SK-N-SH (cell line): ENCODE measurements around the gene ANKRD65. TPM values are rescaled to one million over a fixed set of nuclear protein-coding genes. Genes with fewer than 3 reads are reported as not detected.
A peak's percentile ranks its signal among the peaks of the same experiment; 100 is the strongest.

Source experiments
- CTCF ChIA-PET: fragments of 300-600, 350-600 bp; formaldehyde crosslinking; extraction: SDS; loops from one replicate; lab custom pipeline; 2021; lab: Yijun Ruan, JAX
- POLR2A ChIA-PET: fragments of 350-600 bp; sonication (Branson Sonifier 250); formaldehyde crosslinking; extraction: SDS; loops from one replicate; lab custom pipeline; 2020; ENCODE audit warnings: antibody characterized with exemption, inconsistent platforms; lab: Yijun Ruan, JAX
- DNase-seq: peaks from one replicate; pipeline ENCODE4 v3.0.0; 2012
- H2AFZ ChIP-seq: fragments of 200-600 bp; sonication (generic); 2 replicates; pipeline ENCODE4 v1.8.1; 2016; ENCODE audit warnings: antibody characterized with exemption, mild to moderate bottlenecking, low read depth
- H3F3A ChIP-seq: fragments of 200-600 bp; sonication (generic); replicated peaks from 2 replicates; pipeline ENCODE3; 2016; ENCODE audit warnings: antibody characterized with exemption, mild to moderate bottlenecking; ENCODE audit not compliant: insufficient read depth
- H3K27ac ChIP-seq, 2 experiments: fragments of 200-500 bp in 1 of 2; fragments of 200-600 bp in 1 of 2; sonication (Bioruptor generic) in 1 of 2; sonication (generic), shearing (Covaris generic) in 1 of 2; 2 replicates each; pipeline versions ENCODE4 v1.5.1 to v1.6.1; 2014 to 2016; ENCODE audit warnings: low read depth in 2 of 2, inconsistent platforms in 1 of 2, low read length in 1 of 2, mild to moderate bottlenecking in 1 of 2, mixed read lengths in 1 of 2
- H3K27me3 ChIP-seq: fragments of 200-600 bp; sonication (generic), shearing (Covaris generic); 2 replicates; pipeline ENCODE4 v1.6.1; 2016; ENCODE audit warnings: mixed run types; ENCODE audit not compliant: insufficient read depth
- H3K36me3 ChIP-seq, 2 experiments: fragments of 200-500 bp in 1 of 2; fragments of 200-600 bp in 1 of 2; sonication (Bioruptor generic) in 1 of 2; sonication (generic) in 1 of 2; replicated peaks in 1 of 2; 2 replicates each; pipeline versions ENCODE3 to v1.5.1; 2014 to 2016; ENCODE audit warnings: low read length in 1 of 2, mild to moderate bottlenecking in 1 of 2; ENCODE audit not compliant: insufficient read depth in 2 of 2, control insufficient read depth in 1 of 2
- H3K4me1 ChIP-seq, 2 experiments: fragments of 200-500 bp in 1 of 2; fragments of 200-600 bp in 1 of 2; sonication (Bioruptor generic) in 1 of 2; sonication (generic), shearing (Covaris generic) in 1 of 2; 2 replicates each; pipeline versions ENCODE4 v1.5.1 to v1.6.1; 2014 to 2016; ENCODE audit warnings: low read depth in 1 of 2, low read length in 1 of 2, mixed run types in 1 of 2; ENCODE audit not compliant: insufficient read depth in 2 of 2, control insufficient read depth in 1 of 2
- H3K4me2 ChIP-seq: fragments of 200-600 bp; sonication (generic), shearing (Covaris generic); 2 replicates; pipeline ENCODE4 v1.6.1; 2017; ENCODE audit warnings: mixed run types
- H3K4me3 ChIP-seq, 2 experiments: fragments of 200-500 bp in 1 of 2; fragments of 200-600 bp in 1 of 2; sonication (Bioruptor generic) in 1 of 2; sonication (generic), shearing (Covaris generic) in 1 of 2; 2 replicates each; pipeline versions ENCODE4 v1.5.1 to v1.8.1; 2014 to 2016; ENCODE audit warnings: low read depth in 2 of 2, inconsistent platforms in 1 of 2, low read length in 1 of 2, mild to moderate bottlenecking in 1 of 2, mixed read lengths in 1 of 2, moderate library complexity in 1 of 2
- H3K79me2 ChIP-seq: fragments of 200-600 bp; sonication (generic); 2 replicates; pipeline ENCODE4 v1.8.1; 2017; ENCODE audit warnings: mild to moderate bottlenecking; ENCODE audit not compliant: insufficient read depth
- H3K9ac ChIP-seq: fragments of 200-600 bp; sonication (generic); 2 replicates; pipeline ENCODE4 v1.6.1; 2017; ENCODE audit warnings: mixed run types
- H3K9me2 ChIP-seq: fragments of 200-600 bp; sonication (generic); 2 replicates; pipeline ENCODE4 v1.6.1; 2017; ENCODE audit warnings: mixed run types
- H3K9me3 ChIP-seq: fragments of 200-600 bp; sonication (generic); 2 replicates; pipeline ENCODE4 v1.6.1; 2017; ENCODE audit warnings: mixed run types, mild to moderate bottlenecking, moderate library complexity
- H4K20me1 ChIP-seq: fragments of 200-600 bp; sonication (generic); 2 replicates; pipeline ENCODE4 v1.6.1; 2017; ENCODE audit warnings: mild to moderate bottlenecking, mixed run types; ENCODE audit not compliant: insufficient read depth
- CHD2 ChIP-seq: fragments of 150-350 bp; IDR thresholded peaks from 2 replicates; pipeline ENCODE4 v1.6.1; 2018; ENCODE audit warnings: low read length; ENCODE audit not compliant: partially characterized antibody
- ELF1 ChIP-seq: IDR thresholded peaks from 2 replicates; pipeline ENCODE4 v1.4.0; 2012
- EP300 ChIP-seq, 2 experiments: IDR thresholded peaks; 2 replicates each; pipeline versions ENCODE4 v1.4.0 to v1.6.1; 2012; ENCODE audit warnings: borderline replicate concordance in 1 of 2, low read depth in 1 of 2, low read length in 1 of 2
- FOXJ3 ChIP-seq: sonication (generic); formaldehyde crosslinking; IDR thresholded peaks from 2 replicates; pipeline ENCODE4 v1.5.1; 2020; ENCODE audit warnings: mild to moderate bottlenecking, missing genetic modification reagents
- GABPA ChIP-seq: IDR thresholded peaks from 2 replicates; pipeline ENCODE4 v1.4.0; 2012; ENCODE audit warnings: low read depth, mild to moderate bottlenecking
- MAX ChIP-seq: IDR thresholded peaks from 2 replicates; pipeline ENCODE4 v1.4.0; 2012; ENCODE audit warnings: low read depth
- MEF2A ChIP-seq: IDR thresholded peaks from 2 replicates; pipeline ENCODE4 v1.4.0; 2012; ENCODE audit warnings: low read depth, borderline replicate concordance
- MXI1 ChIP-seq: IDR thresholded peaks from 2 replicates; pipeline ENCODE4 v1.6.1; 2012; ENCODE audit warnings: mild to moderate bottlenecking, low read depth, low read length, improper control_type of control experiment
- NRF1 ChIP-seq: IDR thresholded peaks from 2 replicates; pipeline ENCODE4 v1.6.1; 2012; ENCODE audit warnings: low read depth, mild to moderate bottlenecking, low read length
- PBX3 ChIP-seq: IDR thresholded peaks from 2 replicates; pipeline ENCODE4; 2012
- POLR2AphosphoS5 ChIP-seq: IDR thresholded peaks from 2 replicates; pipeline ENCODE4 v1.6.1; 2012; ENCODE audit warnings: low read depth, low read length
- REST ChIP-seq: IDR thresholded peaks from 2 replicates; pipeline ENCODE4 v1.6.1; 2012; ENCODE audit warnings: mild to moderate bottlenecking, low read depth, low read length, moderate library complexity
- RXRA ChIP-seq: IDR thresholded peaks from 2 replicates; pipeline ENCODE4 v1.4.0; 2012; ENCODE audit warnings: low read depth, mild to moderate bottlenecking, borderline replicate concordance
- SIN3A ChIP-seq: IDR thresholded peaks from 2 replicates; pipeline ENCODE4 v1.6.1; 2012; ENCODE audit warnings: low read depth, mild to moderate bottlenecking, low read length, moderate library complexity, borderline replicate concordance
- SMC3 ChIP-seq: IDR thresholded peaks from 2 replicates; pipeline ENCODE4 v1.6.1; 2012; ENCODE audit warnings: low read depth, low read length, improper control_type of control experiment
- TAF1 ChIP-seq: IDR thresholded peaks from 2 replicates; pipeline ENCODE4 v1.6.1; 2012; ENCODE audit warnings: low read depth, mild to moderate bottlenecking, low read length, moderate library complexity, borderline replicate concordance
- TCF12 ChIP-seq: IDR thresholded peaks from 2 replicates; pipeline ENCODE4 v1.4.0; 2012
- TEAD4 ChIP-seq: IDR thresholded peaks from 2 replicates; pipeline ENCODE4 v1.4.0; 2012; ENCODE audit warnings: mild to moderate bottlenecking, borderline replicate concordance; ENCODE audit not compliant: insufficient read depth
- YY1 ChIP-seq: IDR thresholded peaks from 2 replicates; pipeline ENCODE4 v1.4.0; 2012; ENCODE audit warnings: low read depth, mild to moderate bottlenecking
- WGBS: methylation state at CpG from one replicate; pipeline ENCODE4 v1.1.6; 2017; ENCODE audit warnings: low lambda C conversion rate; 5-methylcytosine and 5-hydroxymethylcytosine counted together
- polyA plus RNA-seq, 3 experiments: library from polyadenylated mRNA; depleted of rRNA; stranded (reverse); fragments of >200 nt; gene quantifications; 2 replicates each; pipeline ENCODE4 v1.2.3, GENCODE V29; 2012
- TF ChIP-seq, protein P1 (sequence below): fragments of 150-350 bp; IDR thresholded peaks from 2 replicates; pipeline ENCODE4 v1.6.1; 2016; ENCODE audit warnings: mild to moderate bottlenecking, low read depth, low read length
- TF ChIP-seq, protein P2 (sequence below): IDR thresholded peaks from 2 replicates; pipeline ENCODE4 v1.4.0; 2012; ENCODE audit warnings: low read depth, borderline replicate concordance

Gene ANKRD65
- polyA plus RNA-seq, 1 of the 3 experiments (the other 2 are of a cell fraction) = 0.07 TPM

GRCh38 chr1:1406821-1407635 is 14.0 kb downstream of the ANKRD65 start, which contains the start of gene MRPL20:
TSS of gene MRPL20 (minus strand) at chr1:1407293. CDS start at chr1:1407217, 76 bp downstream.
- ChIA-PET POLR2A (interaction anchor here (0.6 to 3.3 kb wide), 7 partner anchors 8 to 209 kb away, joined by 3 to 18 read pairs (median 3); partner anchors contain the start of genes AURKAIP1, CCNL2 and MIB2), CTCF (interaction anchor here (0.7 to 3.5 kb wide), 5 partner anchors 8 to 211 kb away, joined by 3 to 14 read pairs (median 6); partner anchors contain the start of genes ANKRD65, AURKAIP1 and CCNL2)
- Histone ChIP-seq H3K27me3 (no peaks in the 10 kb centered on the region), H4K20me1 (no peaks in the 10 kb centered on the region), H3F3A (peaks cover 33% of the 10 kb centered on the region), H3K4me2 (peak within 1 kb of the TSS; percentile 87), H3K9me3 (no peaks in the 10 kb centered on the region), H3K79me2 (peaks cover 72% of the 10 kb centered on the region), H3K27ac (peak within 1 kb of the TSS; percentile 72 to 77), H3K4me3 (peak within 1 kb of the TSS; percentile 74 to 77), H3K36me3 (peaks cover 15 to 16% of the 10 kb centered on the region in 2 experiments), H3K4me1 (peaks cover 11 to 15% of the 10 kb centered on the region in 2 experiments; a peak in 3 of 4 replicates), H3K9me2 (no peaks in the 10 kb centered on the region), H3K9ac (peak within 1 kb of the TSS; percentile 88), H2AFZ (peak within 1 kb of the TSS; percentile 65; the same call in 1 of the 2 replicates)
- TF ChIP-seq CHD2 = peak; percentile 97
- peak; percentile 43; the same call in 1 of the 2 replicates for TF ChIP-seq REST
- peak; percentile 98 for TF ChIP-seq GABPA
- 0 out of 2 replicates have a peak, but pooled peaks have one; percentile 11 for TF ChIP-seq SMC3
- peak; percentile 21; the same call in 1 of the 2 replicates for TF ChIP-seq PBX3
- peak; percentile 93; the same call in 1 of the 2 replicates for TF ChIP-seq YY1
- TF ChIP-seq TEAD4 = 0 out of 2 replicates have a peak, but pooled peaks have one; percentile 35
- peak; percentile 80 for TF ChIP-seq ELF1
- peak; percentile 93 for TF ChIP-seq MAX
- TF ChIP-seq MEF2A = no peak
- TF ChIP-seq FOXJ3 = no peak
- TF ChIP-seq NRF1 = peak; percentile 68
- peak; percentile 29; the same call in 1 of the 2 replicates for TF ChIP-seq TCF12
- TF ChIP-seq, protein P1, sequence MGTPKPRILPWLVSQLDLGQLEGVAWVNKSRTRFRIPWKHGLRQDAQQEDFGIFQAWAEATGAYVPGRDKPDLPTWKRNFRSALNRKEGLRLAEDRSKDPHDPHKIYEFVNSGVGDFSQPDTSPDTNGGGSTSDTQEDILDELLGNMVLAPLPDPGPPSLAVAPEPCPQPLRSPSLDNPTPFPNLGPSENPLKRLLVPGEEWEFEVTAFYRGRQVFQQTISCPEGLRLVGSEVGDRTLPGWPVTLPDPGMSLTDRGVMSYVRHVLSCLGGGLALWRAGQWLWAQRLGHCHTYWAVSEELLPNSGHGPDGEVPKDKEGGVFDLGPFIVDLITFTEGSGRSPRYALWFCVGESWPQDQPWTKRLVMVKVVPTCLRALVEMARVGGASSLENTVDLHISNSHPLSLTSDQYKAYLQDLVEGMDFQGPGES = no peak
- TF ChIP-seq, protein P2, sequence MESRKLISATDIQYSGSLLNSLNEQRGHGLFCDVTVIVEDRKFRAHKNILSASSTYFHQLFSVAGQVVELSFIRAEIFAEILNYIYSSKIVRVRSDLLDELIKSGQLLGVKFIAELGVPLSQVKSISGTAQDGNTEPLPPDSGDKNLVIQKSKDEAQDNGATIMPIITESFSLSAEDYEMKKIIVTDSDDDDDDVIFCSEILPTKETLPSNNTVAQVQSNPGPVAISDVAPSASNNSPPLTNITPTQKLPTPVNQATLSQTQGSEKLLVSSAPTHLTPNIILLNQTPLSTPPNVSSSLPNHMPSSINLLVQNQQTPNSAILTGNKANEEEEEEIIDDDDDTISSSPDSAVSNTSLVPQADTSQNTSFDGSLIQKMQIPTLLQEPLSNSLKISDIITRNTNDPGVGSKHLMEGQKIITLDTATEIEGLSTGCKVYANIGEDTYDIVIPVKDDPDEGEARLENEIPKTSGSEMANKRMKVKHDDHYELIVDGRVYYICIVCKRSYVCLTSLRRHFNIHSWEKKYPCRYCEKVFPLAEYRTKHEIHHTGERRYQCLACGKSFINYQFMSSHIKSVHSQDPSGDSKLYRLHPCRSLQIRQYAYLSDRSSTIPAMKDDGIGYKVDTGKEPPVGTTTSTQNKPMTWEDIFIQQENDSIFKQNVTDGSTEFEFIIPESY = peak; percentile 81; the same call in 1 of the 2 replicates
- TF ChIP-seq EP300 (IDR thresholded peaks at IDR 0.05; ENCODE audit: borderline replicate concordance in 1 of 2, low read depth in 1 of 2, low read length in 1 of 2) = no peak
- peak; percentile 74; the same call in 1 of the 2 replicates for TF ChIP-seq SIN3A
- peak; percentile 96 for TF ChIP-seq TAF1
- no peak for TF ChIP-seq RXRA
- peak; percentile 81 for TF ChIP-seq MXI1
- peak; percentile 82; the same call in 1 of the 2 replicates for TF ChIP-seq POLR2AphosphoS5
- WGBS = under 1% methylated on average over 27 of the region's 98 CpGs
- peak; percentile 98 for DNase-seq
